GM18861 (cell line): ENCODE data around the gene LMX1A.

ENCODE experiments used
- ATAC-seq: cut with Tn5 transposase; IDR thresholded peaks from one replicate; pipeline ENCODE4 v1.9.1; 2021; ENCODE audit not compliant: unreplicated experiment

Gene LMX1A

DNA sequence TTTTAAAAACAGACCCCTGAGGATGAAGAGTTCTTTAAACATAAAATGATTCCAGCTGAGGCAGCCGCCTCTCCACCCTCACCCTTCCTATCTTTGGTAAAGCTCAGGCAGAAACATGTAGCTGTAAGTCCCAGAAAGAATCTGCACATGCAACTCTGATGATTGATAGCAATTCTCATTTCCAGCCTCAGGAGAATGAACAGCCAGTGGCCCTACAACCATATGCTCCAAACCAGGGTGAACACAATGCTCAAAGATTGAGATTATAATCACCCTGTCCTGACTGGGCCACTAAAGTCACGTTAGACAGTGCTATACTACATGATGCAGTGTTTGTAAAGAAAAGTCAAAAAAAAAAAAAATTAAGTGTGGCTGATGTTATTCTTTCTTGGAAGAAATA lies 80.2 kb downstream of the LMX1A start:
- ATAC-seq, result no peak

DNA sequence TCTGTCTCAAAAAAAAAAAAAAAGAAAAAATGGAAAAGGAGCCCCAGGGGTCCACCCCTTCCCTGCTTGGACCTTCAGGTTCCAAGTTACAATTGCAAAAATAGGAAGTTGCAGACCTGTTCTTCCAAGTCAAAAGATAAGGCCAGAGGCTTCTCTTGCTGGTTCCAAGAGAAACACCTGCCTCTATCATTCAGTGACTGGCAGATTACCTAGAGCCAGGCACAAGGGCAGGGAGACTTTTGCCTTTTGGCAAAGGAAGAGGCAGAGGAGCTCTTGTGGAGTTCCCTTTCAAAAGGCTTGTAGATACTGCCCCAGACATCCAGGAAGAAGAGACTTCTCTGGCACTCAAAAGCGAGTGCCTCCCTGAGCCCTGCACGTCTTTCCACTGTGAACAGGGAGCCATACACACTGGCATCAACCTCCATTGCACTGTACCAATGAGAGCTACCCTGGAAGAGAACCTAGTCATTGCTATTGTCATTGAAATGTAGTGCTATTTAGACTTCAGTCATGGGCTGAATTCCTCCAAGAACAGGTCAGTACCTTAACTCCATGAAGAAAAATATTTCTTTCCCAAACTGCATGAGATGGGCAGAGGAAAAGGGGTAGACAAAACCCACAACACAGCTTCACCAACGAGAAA lies 91.2 kb downstream of the LMX1A start:
- ATAC-seq, result no peak

DNA sequence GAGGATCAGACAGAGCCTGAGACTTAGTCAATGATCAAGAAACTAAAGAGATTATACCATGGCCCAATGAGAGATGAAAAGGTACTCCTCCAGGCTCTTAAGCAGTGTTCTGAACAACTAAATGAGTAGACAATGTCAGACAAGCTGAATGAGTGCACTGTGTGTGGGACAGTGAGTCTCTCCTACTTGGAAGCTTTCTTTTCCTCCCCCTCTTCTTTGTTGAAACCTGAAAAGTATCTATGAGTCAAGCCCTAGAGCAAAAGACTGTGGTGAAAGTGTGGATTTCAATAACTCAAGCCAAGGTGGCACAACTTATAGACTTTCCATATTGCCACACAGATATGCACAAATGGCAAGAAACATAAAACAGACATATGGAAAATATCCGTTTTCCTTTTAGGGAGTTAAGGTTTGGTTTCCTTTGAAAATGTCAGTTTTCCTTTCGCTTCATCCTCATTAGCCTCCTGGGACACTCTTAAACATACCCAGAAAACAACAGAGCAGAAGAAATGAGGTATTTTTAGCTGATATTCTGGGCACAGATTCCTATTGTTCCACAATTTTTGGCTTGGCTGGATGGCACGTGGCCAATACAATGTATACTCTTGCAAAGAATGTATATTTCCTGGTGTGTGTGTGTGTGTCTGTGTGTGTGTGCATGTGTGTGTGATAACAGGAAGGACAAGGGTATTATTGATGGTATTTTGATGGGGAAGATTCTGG lies 96.6 kb downstream of the LMX1A start:
- no peak for ATAC-seq

DNA sequence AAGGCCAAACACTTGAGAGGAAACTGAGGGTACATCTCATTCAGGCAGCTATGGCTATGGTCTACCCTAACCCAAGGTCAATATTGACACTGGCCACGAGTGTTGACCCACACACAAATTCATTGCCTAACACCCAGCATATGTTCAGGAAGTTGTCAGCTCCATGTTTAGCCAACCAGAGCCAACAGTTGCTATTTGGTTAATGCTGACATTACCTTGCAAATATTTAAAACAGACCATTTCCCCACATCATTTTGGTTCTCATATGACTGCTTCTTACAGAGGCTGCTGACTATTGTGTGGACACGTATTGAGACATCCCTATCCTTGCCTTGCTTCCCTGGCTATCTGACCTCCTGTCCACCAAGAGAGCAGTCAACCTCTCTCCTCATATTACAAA lies 97.3 kb downstream of the LMX1A start:
- ATAC-seq, result no peak

DNA sequence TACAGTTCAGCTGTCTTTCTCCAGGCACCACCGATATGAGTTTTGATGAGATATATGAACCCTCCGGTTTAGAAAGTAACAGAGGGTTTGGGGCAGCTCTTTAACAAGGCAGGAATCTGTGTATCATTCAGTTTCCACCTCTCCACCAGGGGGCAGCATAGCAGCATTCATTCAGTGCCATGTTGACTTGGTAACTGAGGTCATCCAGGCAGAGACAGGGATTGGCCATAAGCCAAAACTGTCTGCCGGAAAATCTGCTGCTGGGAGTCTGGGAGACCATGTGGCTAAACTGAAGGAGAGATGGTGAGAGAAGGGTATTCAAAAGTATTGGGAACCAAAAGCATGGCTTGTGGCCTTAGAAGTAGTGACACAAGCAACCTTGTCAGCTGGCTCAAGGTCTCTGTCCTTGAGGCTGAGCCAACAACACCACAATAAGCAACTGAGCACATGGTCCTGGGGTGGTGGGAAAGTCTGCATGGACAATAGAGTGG lies 98.5 kb downstream of the LMX1A start:
- ATAC-seq, result peak; percentile 75

DNA sequence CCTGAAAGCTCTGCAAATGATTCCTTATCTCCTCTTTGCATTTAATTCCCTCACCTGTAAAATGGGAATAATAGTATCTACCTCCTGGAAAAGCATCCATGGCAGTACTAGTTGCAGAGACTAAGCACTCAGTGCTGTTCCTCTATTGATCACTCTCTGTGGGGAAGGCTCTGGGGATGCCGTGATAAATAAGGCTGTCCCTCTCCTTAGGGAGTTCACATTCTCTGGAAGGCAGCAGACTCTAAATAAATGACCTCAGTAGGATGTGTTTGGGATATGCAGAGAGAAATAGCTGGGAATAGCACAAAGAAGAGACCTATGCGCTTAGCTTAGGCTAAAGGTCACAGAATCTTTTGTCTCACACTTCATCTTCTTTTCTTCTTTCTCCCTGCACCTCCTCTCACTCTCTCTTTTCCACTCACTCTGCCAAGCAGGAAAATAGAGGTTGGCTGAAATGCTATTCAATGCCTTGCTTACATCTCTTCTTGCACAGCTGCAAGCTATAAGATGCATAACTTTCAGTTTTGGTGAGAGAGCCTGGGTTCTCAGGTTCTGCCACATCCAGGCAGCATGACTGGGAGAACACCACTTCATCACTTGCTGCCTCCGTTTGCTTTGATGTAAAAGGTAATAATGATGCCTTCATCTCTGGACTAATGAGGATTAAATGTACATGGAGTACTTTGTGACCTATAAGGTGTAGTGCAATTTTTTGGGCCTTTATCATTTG lies 101.5 kb downstream of the LMX1A start:
- ATAC-seq, result no peak

DNA sequence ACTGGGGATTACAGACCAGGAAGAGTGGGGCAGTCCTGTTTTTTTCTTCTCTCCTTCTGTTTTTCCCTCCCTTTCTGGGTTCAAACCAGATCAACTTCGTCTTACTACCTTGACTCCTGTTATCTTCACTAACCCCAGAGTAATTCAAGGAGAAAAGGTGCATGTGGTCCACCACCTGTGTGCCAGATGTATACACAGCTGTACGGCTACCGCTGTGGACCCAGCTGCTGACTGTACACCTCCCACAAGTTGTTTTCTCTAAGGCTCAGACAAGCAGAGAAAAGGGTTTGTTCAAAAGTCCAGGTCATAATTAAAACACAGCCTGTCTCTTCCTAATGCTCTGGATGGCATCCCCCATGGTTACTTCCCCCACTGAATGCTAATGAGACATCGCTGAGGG lies 102.1 kb downstream of the LMX1A start:
- ATAC-seq, result no peak

DNA sequence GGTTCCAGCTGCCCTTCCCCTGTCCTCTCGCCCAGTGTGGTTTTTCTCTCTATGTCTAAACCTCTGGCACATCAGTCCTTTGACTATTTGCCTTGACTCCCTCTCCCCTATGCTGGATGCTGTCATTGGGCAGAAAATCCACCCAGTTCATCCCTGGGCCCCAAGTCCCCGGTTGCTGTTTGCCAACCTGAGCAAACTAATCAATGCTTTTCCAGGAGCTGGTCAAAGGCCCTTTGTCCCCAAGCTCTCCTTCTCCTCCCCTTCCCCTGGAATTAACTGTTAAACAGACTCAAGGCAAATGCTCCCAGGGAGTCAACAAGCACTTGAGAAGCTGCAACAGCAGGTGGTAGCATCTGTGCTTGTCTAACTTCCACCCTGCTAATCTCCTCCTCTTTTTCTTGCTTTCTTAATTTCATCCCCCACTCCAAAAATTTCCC lies 102.7 kb downstream of the LMX1A start:
- ATAC-seq, result no peak

DNA sequence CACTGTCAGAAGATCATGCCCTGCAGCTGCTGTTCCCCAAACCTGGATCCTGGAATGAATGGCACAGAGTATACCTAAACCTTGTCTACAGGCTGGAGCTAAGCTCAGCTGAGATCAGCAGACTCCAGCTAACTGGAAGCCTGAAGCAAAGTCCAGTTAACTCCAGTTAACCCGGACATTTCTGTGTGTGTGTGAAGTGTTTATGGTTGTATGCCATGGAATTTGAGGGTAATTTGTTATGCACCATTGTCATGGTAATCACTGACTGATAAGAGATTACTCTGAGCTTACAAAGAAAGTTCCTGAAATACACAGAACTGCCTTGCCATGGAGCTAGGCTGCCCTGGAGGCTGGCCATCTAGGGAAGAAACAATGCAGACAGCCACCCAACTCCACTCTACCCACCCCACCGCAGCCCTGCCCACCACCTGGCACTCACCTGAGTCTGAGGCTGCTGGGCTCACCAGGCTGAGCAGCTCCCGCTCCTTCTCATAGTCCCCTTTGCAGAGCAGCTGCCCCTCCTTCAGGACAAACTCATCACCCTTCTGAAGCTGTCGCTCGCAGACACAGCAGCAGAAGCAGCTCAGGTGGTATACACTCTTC lies 107.4 kb downstream of the LMX1A start:
- no peak for ATAC-seq

DNA sequence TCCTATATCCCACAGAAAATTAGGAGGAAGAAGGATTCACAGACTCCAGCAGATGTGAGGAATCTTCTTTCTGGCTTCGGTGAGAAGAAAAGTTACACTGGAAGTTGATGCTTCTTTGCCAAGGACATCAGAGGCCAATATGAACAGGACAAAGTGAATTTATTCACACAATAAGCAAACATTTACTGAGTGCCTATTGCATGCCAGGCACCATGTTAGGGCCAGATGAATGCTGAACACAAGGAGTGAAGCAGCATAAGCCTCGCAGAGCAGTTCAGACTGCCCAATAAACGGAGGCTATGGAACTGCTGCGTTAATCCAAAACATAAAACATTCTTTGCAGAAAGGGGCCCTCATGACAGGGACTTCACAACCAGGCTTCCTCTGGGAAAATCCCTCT lies 114.6 kb downstream of the LMX1A start:
- ATAC-seq, result no peak

DNA sequence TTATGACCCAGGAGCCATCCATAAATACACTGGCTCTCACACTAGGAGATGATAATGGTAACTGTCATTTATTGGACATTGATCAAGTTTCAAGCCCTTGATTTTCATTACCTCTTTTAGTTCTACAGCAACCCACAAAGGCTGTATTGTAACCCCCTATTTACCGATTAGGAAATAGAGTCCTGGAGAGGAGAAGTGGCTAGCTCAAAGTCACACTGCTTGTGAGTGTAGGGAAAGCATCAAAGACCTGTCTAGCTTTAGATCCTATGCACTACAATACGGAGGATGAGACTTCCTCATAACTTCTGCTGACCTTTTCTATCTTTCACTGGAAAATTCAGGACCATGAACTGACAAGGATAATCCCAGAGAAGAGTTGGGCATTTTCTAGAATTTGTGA lies 115.2 kb downstream of the LMX1A start:
- no peak for ATAC-seq

DNA sequence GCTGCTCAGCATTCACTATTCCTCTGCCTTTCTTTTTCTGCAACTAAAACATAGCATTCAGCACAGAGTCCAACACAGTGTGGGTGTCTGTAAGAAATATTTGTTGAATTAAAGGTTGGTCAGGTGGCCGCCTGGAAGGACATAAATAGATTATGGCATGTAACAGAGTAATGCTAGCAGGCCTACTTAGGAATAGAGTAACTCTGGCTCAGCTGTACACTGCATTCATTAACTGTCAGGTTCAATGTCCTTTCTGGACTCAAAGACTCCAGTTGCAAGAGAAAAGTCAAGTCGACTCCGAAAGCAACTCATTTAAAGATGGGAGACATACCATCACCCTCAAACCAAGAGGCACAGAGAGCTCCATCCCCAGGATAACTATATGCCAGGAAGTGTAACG lies 116.0 kb downstream of the LMX1A start:
- no peak for ATAC-seq

DNA sequence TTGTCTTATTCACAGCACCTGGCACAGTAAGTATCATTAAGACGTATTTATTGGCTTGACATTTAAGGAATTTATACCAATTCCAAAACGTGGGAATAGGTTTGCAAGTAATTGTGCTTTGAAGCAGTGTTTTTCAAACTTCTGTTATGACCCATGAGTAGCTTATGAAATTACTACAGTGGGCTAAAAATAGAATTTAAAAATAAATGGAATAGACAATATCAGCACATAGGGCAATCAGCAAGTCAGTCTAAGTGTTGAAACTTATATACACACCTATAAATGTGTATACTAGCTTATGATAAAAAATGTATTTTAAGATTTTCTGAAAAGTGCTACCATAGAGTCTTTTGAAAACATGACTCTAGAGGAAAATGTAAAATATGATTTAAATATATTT lies 116.6 kb downstream of the LMX1A start:
- ATAC-seq, result no peak

DNA sequence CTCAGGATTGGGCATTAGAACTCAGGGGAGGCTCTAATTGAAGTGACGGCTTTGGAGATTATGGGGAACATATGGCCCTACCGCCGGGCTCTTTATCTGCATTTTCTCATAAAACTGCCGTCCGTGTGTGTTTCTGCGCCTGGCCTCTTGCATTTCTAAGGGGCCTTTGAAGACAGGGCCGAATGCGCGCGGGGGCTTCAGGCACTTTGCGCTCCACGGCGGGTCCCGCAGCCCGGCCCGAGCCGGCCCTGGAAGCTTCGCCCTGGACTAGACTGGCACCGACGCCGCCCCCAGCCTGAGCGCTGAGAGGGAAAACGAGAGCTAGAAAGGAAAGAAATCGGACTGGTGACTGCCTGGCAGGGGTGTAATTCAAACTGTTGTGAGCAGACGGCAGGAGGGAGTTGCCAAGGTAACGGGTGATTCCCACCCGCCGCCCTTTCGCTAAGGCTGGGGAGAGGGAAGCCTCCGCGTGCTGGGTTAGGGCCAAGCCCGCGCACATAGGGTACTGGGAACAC lies 120.7 kb downstream of the LMX1A start:
- ATAC-seq, result no peak

DNA sequence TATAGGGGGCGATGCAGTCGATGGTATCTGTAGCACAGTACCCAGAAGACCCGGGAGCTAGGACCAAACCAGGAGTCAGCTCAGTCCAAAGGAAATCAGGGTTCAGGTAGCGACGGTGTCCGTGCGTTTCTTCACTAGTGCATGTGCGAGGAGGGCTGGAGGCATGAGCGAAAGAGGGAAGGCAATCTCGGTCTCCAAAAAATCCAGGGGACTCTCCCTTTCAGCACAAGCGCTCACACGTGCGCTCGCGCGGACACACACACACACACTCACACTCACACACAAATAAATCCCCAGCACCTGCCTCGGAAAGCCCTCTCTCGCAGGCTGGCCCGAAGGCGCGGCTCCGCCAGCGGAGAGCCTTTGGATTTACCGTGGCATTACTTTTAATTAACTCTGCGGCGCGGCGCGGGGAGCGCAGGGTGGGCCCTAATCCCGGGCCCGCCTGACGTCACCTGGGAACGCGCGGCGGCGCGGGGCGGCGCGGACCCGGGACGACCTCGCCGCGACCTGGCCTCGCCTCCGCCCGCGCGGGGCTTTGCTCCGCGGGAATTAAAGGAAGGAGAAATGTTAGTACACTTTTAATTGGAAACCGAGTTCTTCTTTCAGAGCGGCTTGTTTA lies 121.2 kb downstream of the LMX1A start:
- no peak for ATAC-seq

DNA sequence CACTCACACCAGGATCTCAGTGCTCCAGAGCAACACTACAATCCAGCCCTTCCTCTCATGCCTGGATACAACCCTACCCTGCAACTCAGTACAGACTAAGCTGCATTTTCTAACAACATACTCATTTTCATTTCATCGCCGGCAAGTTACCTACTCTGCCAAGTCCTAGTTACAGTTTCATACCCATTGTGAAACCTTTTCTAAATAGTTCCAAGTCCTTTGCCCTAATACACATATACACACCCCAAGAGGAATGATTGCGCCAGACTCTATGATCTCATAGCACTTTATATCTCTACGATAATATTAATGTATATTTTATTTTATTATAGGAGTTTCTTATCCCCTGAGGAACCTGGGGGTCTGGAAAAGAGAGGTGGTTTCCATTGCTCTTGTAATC lies 122.4 kb downstream of the LMX1A start:
- ATAC-seq, result no peak

DNA sequence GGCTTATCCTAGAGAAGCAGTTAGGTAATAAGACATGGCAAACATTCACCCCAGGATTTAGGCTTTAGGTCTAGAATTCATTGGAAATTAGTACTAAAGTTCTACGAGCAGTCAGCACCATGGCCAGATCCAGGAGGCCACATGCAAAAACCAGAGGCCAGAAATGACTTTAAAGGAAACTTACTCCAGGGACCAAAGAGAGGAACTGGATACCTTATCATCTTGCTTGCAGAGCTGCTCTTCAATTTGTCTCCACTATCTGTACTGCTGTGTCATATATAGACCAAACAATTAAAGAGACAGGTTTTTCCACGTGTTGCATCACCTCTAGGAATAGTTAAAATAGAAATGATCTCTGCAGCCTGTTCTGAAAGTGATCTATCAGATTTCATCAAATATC lies 127.8 kb downstream of the LMX1A start:
- no peak for ATAC-seq

DNA sequence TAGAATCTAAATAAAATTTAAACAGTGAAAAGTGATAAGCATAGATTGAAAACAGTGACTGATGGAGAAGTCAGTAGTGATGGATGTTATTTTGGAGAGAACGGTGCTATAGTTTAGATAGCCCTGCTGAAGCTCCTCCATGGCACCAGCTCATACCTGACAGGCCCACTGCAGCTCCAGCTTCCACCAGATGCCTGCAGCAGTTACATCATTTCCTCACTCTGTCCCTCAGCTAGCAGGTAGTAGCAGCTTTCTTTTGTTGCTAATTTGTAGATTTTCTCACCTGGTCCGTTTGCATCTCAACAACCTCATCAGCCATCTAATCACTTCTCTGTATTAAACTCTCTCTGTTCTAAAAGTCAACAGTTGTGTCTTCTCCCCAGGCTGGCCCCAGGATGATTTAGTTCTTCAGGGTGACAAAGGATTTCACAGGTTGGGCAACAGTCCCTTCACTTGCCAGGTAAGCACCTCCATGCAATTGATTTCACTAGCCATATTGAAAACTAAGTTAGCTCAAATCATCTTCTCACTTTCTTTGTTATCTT lies 128.3 kb downstream of the LMX1A start:
- ATAC-seq, result no peak

DNA sequence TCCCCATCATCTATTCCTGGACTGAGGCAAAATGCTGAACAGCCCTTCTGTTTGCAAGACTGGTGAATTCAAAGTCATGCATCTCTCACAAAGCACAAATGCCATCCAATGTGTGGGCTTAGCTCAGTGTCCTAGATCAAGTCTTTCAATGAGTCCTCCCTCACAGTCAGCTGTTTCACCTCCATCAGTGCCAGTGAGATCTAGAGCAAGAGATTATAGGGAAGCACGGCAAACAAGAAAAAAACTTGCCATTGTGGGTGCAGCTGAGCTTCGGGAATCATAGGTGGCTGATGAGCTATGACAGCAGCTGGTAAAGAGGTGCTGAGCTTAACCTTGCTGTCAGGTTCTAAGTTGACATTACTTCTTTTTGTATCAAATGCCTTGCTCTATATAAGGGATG lies 130.2 kb downstream of the LMX1A start:
- ATAC-seq, result no peak

DNA sequence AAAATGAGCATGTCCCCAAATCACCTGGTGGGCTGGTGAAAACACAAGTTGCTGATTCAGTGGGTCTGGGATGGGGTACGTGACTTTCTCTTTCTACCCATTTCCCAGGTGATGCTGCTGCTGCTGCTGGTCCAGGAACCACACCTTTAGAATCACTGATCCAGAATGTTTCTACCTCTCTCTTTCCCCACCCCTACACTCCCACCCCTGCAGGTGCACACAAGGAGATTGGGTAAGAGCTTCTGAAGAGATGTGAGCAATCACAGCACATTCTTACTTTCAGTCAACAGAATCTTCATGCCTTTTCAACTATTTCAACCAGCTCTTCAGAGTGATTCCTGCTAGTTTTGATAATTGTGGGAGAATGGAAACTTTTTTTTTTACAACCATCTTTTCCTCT lies 130.9 kb downstream of the LMX1A start:
- ATAC-seq, result no peak

DNA sequence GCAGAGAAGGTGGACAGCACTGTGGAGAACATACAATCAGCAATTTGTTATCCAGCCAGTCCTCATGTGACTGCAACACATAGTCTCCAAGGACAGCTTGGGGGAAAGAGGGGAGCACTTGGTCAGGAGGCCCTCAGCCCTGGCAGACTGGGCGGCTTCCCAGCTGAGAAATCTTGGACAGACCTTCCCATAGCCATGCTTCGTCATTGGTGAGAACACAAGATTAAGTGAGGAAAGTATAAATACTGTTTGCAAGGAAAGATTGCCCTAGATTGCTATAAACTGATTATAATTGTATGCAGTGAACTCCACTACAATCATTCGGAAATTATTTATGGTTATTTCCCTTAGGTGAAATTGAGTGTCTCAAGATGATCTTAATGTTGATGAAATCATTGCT lies 131.5 kb downstream of the LMX1A start:
- ATAC-seq, result no peak
